NCI-H526 (cell line): ENCODE data around the gene FNDC11.

Experiments used
- DNase-seq, 2 experiments: peaks; one replicate each; lab custom pipeline; 2025; lab: John Stamatoyannopoulos, UW

Gene FNDC11

DNA sequence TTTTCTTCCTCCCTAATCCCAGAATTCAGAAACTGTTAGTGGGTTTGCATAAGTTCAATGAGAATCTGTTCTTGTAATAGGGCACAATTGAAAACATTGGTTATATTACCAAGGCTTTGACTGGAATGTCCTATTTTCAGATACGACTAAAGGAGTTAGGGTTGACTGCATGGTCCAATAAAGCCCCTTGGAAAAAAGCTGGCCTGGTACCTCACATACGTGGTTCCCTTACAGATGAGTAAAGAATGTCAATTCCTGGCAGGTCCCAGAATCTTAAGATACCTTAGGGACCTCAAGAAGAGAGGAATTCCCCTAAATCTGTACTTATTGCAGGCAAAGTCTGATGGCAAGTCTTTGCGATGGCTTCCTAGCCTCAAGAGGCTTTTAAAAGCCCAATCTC is 28.8 kb upstream of the FNDC11 start:
- no peak for DNase-seq

DNA sequence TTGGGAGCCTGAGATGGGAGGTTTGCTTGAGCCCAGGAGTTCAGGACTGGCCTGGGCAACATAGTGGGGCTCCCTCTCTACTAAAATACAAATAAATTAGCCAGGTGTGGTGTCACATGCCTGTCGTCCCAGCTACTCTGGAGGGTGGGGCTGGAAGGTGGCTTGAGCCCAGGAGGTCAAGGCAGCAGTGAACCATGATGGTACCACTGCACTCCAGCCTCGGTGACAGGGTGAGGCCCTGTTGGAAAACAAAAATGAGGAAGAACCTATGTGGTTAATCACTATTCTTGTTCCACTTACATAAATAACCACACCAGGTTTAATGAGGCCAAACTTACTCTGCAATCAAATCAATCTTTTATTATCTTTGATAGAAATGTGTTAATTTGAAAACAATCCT is 28.0 kb upstream of the FNDC11 start:
- no peak for DNase-seq

DNA sequence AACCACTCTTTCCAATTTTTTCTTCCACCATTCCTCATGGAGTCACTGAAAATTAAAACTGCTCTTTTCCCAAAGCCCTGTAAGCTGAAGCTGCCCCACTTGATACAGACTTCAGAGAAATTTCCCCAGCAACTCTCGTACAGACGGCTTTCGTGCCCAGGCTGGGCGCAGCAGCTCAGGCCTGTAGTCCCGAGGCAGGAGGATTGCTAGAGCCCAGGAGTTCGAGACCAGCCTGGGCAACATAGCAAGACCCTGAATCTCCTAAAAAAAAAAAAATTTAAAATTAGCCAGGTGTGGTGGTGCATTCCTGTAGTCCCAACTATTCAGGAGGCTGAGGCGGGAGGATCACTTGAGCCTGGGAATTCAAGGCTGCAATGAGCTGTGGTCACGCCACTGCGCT is 26.8 kb upstream of the FNDC11 start:
- no peak for DNase-seq

DNA sequence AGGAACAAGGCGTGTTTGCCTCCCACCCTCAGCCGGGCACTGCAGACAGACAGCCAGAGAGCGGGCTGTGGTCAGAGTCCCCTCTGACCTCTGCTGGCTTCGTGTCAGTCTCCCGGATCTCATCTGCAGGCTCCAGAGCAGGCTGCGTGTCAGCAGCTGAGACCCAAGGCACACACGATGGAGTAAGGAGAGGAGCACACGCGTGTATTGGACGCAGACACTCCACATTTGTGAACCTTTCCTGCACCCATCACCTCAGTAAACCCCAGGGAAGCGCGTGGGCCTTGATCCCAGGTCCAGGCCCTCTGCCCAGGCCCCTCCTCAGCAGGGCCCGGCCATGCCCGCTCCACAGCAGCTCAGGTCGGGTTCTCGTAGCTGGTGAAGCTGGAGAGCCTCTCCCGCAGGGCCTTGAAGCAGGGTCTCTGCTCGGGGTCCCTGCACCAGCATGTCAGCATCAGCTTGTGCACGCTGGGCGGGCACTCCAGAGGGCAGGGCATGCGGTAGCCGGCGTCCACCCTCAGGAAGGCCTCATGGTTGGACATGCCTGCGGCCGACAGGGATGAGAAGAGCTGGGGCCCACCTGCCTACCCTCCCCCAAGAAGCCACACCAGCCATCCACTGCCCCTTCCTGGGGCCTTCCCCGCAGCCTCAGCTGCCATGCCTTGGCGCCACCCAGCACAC is 24.6 kb upstream of the FNDC11 start:
- no peak for DNase-seq

DNA sequence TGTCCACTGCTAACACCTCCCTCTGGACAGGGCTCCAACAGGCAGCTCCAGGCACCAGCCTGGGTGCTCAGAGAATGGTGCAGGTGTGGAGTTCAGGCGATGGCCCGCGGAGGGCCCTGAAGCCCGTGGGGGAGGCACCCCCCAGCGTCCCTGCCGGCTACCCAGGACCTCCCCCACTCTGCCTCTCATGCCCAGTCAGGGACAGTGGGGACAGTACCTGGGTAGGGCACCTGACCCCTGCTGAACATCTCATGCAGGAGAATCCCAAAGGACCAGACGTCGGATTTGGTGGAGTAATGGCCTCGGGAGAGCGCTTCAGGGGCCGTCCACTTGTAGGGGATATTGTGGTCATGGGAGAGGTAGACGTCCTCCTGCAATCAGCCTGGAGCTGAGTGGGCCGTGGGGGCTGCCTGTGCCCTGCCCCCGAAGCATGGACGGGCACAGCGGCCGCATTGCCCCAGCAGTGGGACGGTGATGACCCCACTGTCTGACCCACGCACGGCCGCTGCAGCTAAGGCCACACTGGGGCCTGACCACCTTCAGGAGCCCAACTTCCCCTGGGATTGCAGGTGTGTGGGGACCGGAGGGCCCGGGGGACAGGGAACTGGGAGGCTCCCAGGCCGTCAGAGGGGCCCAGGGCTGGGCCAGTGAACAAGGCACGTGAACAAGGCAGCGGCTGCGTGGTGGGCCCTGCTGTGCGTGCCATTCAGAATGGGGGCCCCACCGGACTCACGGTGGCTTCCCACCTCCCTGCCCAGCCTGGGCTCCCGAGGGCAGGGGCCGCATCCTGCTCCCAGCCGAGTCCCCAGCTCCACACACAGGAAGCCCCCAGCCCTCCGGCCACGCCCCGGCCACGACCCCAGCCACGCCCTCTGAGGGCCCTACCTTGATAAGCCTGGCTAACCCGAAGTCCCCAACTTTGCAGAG is 23.8 kb upstream of the FNDC11 start:
- no peak for DNase-seq

DNA sequence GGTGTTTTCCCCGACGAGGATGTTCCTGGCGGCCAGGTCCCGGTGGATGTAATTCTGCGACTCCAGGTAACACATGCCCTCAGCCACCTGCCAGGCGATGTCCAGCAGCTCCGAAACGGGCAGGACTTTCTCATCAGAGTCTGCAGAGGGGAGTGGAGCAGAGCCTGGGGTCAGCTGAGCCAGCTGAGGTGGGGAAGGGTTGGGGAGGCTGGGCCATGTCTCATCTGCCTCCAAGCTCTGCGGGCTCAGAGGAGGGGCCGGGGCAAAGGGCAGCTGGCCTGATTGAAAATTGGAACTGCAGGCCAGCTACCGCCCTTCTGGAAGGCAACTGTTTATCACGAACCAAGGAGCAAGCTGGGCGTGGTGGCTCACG is 23.2 kb upstream of the FNDC11 start:
- DNase-seq: no peak

DNA sequence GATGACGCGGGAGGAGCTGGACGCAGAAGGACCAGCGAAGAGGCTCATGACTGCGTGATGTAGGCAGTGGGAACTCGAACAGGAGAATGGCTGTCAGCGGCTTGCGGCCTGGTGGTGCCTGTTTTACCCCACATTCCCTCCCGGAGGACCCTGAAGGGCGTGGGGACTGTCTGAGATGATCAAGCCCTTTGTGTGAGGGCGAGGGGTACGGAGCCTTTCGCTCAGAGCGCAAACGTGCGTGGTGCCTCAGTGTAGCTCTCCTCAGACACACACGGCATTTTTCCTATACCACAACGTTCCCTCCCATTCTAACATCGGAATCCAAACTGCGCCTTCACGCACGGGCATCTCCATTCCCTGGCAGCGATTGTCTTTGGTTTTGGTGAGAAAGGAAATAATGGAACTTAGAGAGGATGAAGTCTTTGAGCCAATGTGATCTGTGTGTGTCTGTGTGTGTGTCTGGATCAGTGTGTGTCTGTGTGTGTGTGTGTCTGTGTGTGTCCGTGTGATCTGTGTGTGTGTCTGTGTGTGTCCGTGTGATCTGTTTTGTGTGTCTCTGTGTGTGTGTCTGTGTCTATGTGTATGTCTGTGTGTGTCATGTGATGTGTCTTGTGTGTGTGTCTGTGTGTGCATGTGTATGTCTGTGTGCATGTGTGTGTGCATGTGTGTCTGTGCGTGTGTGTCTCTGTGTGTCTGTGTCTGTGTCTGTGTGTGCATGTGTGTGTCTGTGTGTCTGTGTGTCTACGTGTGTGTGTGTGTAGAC is 22.1 kb upstream of the FNDC11 start:
- no peak for DNase-seq

DNA sequence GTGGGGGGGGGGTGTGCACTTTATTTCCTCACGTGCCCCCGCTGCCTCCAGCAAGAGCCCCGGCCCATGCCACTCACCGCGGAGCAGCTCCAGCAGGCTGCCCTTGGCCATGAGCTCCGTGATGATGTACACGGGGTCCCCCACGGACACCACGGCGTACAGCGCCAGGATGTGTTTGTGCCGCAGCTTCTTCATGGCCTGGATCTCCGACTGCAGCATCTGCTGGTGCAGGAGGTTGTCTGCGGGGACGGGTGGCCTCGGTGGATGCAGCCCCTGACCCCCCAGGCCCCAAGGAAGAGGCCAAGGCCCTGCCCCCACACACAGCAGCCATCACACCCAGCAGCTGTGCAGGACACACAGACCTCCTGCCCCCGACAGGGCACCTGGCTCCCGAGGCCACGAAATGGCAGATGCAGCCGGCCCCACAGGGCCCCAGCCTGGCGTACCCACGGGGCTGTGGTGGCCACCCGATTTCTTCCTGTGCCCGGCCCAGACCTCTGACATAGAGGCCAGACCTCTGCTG is 21.4 kb upstream of the FNDC11 start:
- DNase-seq: no peak

DNA sequence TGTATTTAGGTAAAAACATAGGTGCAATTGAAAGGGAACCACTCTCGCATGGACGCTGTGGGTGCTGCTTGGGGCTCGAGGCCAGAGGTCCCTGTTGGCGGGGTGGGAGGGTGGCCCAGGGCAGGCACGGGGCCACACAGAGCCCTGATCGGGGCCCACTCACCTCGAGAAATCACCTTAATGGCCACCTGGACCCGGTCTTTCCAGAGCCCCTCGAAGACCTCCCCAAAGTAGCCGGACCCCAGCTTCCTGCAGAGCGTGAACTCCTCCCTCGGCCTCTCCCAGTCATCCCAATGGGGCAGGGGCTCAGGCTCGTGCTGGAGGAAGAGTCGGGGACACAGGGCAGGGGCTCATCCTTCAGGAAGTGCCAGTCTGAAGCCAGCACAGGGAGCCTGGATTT is 20.6 kb upstream of the FNDC11 start:
- no peak for DNase-seq

DNA sequence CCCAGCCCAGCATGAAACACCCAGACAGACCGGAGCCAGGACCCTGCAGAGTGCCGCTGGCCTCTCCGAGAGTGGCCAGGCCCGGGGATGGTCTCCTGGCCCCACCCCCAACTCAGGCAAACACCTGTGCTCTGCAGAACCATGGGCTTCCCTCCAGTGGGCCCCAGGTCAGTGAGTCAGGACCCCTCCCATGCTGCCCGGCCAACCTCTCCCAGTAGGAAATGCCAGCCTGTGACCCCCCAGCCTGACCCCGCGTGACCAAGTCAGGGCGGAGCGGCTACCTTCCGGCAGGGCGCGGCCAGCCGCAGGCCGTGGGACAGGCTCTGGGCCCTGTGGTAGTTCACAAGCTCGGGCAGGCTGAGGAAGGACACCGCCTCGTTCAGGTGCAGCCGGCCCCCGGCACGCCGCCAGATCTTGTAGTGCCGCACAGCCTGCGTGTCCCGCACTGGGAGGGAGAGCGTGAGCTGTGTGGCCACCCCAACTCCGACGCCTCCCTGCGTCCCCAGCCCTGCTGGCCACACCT is 20.0 kb upstream of the FNDC11 start:
- no peak for DNase-seq

DNA sequence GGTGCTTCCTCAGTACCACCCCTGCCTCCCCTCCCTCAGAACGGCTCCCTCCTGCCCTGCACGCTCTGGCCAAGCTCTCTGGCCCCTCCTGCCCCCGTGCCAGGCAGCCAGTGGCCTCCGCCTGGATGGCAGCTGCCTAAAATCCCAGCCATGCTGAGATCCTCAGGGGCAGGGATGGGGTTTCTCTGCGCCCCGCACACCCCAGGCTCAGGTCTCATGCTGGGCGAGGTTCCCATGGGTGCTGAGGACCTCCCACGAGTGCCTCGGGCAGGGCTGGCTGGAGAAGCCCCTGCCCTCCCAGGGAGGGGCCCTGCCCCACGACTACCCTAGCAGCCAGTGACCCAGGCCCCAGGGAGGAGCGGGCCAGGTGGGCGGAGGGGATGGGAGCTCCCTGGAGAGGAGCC is 19.5 kb upstream of the FNDC11 start:
- DNase-seq: no peak

DNA sequence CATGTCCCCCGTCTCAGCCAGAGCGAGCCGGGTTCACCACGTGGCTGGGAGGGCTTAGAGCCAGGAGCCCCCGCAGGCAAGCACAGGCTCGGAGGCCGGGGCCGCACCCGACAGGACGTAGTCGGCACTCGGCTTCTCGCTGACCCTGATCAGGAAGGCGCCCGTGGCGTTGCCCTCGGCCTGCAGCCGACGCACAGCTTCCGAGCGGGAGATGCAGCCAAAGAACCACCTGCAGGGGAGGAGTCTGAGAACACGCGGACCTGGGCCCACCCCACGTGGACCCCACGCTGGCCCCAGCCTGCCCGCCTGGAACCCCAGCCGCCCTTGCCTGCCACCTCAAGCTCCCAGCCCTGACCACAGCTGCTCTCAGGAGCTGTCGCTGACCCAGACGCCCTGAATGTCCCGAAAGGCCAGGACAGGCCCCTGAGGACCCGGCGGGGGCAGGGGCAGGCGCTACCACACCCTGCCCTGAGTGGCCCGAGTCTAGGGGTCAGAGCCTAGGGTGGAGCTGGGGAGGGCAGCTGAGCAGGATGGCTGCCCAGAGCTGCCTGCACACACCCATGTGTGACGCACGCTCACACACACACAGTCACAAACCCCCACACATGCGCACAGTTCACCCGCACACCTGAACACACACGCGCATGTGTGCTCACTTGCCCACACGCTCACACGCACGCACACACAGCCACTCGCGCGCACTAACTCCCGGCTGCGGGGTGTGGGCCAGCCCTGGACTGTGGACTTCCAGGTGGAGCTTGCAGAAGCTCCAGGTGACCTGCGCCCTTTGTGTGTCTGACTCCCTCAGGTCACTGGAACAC is 18.9 kb upstream of the FNDC11 start:
- DNase-seq: peak in 1 of 2 experiments; percentile 50

DNA sequence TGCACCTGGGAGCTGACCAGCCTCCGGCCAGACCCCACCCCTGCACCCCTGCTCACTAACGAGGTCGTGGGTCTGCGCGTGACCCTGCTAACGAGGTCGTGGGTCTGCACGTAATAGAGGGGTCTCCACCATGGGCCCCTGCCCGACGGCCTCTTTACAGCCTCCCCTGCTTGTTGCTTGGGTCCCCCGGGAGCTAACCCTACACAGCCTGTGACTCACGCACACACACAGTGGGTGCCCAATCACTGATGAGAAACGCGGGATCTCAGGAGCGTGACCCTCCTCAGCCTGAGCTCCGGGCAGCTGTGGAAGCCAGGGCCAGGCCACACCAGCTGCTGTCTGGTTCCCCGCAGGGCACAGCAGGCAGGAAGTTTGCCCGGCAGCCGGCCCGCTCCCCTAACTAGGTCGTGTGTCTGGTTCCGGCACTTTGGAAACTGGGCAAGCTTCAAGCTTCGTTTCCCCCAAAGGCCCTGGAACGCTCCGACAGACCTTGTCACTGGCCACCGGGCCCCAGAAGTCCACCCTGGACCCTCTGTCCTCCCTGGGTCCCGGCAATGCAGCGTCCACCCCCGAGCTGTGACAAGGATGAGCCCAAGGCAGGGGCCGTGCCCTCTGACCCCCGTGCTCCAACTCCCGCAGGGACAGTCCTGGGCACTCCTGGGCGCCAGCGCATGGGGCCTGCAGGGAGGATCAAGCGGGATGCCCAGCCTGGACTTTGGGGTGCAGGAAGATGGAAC is 17.6 kb upstream of the FNDC11 start:
- DNase-seq: no peak

DNA sequence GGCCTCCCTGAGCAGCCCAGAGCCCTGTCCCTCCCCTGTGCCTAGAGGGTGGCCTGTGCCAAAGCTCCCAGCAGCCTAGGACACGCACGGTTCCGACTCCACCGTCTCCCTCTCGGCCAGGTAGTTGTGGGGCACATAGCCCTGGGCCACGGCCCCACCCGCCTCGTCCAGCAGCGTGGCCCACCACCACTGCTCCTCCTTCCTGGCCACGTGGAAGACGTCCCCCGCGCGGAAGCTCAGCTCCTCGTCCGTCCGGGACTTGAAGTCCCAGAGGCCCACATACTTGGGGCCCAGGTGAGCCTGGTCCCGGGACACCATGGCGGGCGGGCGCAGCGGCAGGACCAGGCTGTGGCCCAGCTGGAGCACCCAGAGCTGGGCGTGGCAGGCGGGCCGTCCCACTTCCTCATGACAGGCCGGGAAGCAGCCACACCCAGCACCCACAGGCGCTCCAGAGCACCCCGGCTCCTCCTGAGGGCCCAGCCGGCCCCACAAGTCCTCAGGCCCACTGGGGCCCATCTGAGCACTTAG is 16.9 kb upstream of the FNDC11 start, which contains the start of gene PTK6:
Gene PTK6, minus strand, starts transcription at position 380 of the 528 bp plus-strand sequence. Its CDS starts 62 bp downstream, at position 318.
- DNase-seq: peak in 1 of 2 experiments; percentile 61

DNA sequence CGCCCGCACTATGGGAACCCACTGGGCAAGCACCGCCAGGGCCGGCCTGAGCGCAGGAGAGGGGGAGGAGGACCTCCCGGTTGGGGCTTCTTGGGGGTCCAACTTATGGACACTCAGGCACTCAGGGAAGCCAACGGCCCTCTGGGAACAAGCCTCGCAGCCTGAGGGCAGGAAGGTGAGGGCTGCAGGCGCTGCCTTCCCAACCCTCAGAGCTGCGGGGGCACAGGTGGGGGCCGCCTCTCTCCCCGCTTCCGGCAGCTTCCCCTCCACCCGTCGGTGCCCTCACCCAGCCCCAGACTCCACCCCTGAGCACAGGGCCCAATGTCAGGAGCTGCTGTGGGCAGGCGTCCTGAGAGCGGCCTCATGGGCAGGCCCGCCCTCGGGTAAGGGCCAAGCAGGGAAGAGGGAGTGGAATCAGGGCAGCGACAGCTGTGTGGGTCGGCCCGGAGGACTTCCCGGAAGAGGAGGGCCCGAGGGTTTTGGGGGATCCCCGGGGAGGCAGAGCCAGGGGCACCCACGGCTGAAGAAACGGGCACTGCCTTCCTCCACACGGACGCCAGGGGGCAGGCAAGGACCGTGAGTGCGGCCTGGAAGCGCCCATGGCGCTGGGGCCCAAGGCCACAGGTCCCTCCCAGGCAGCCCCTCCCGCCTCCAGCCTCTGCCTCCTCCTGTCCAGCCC is 16.3 kb upstream of the FNDC11 start:
- peak; percentile 77 to 93 for DNase-seq

DNA sequence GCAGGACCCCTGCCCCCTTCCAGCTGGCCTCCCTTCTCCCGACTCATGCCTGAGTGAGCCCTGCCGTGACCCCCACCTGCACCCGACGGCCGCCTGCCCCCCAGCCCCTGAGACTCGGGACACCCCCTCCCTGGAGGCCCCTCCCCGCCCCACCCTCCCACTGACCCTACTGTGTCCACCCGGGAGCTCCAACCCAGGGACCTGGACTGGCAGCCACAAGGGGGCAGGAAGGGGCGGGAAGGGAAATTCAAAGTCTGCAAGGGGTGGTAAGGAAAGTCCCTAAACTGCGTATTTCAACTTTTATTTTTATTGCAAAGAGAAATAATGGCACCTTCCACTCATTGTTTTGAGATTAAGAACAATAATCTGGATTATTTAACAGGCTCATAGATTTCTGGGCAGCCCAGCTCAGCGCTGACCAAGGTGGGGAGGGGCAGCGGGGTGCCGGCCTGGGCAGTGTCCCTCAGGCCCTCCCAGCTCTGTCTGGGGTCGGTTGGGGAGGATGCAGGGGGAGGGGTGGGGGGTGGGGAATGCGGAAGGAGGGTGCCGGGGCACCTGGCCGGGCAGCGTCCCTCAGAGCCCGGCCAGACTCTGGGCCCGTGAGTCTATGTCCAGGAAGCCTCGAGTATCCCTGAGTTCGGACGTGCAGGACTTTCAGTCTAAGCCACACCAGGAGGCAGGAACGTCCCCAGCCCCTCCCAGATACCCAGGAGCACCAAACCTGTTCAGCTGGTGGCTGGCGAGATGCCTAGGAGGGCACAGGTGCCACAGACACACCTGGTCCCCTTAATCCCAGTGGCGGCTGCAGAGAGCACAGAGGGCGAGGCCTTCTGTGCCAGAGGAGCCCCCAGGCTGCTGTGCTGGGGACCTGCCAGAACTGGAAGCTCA is 15.5 kb upstream of the FNDC11 start:
- DNase-seq: peak in 1 of 2 experiments; percentile 55

DNA sequence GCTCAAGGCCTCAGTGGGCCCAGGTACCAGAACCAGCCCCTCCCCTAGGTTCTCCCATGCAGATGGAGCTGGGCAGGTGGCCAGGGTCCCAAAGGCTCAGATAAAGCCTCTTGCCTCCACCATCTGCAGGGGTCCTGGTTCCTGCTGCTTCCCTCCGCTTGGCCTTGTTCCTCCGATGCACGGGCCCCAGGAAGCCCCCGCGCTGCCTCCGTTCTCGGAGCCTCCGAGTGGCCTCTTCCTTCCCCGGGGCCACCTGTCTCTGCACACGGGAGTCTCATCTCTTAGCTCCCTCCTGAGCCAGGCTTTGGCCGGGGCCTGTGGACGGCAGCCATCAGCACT is 14.9 kb upstream of the FNDC11 start:
- DNase-seq: no peak
